CD4-positive, alpha-beta T cell (primary cell): ENCODE results near the gene RPS16. TPM values are rescaled to one million over a fixed set of nuclear protein-coding genes. Genes with fewer than 3 reads are reported as not detected.

Source experiments
- ATAC-seq: fragments of 200-7000 bp; cut with Tn5 transposase; one replicate; pipeline ENCODE4 v1.10.0; 2022; ENCODE audit warnings: mild to moderate bottlenecking; ENCODE audit not compliant: poor library complexity
- CTCF ChIA-PET: fragments of 350-600 bp; sonication (Branson Sonifier 250); formaldehyde crosslinking; loops from one replicate; lab custom pipeline; 2021; ENCODE audit warnings: antibody characterized with exemption, inconsistent platforms; lab: Charles Lee
- POLR2A ChIA-PET: fragments of 350-600 bp; sonication (Branson Sonifier 250); formaldehyde crosslinking; loops from one replicate; lab custom pipeline; 2021; ENCODE audit warnings: antibody characterized with exemption, inconsistent platforms; lab: Charles Lee
- DNase-seq, 14 experiments: peaks; one replicate each; pipeline ENCODE4 v3.0.0-alpha.2; 2013 to 2020; ENCODE audit warnings: mixed read lengths in 2 of 14
- H3K27ac ChIP-seq, 2 donors: one replicate each; pipeline versions ENCODE4 v1.5.1 to v1.7.0; 2013; ENCODE audit warnings: low read length in 2 of 2, low read depth in 1 of 2, mild to moderate bottlenecking in 1 of 2
- H3K27me3 ChIP-seq, 2 experiments: 1 replicate in 1 of 2; 2 replicates in 1 of 2; pipeline versions ENCODE4 v1.6.1 to v1.7.0; 2013; ENCODE audit warnings: low read length in 2 of 2, control low read depth in 1 of 2, mild to moderate bottlenecking in 1 of 2, moderate library complexity in 1 of 2; ENCODE audit not compliant: insufficient read depth in 2 of 2, control insufficient read depth in 1 of 2
- H3K36me3 ChIP-seq: one replicate; pipeline ENCODE4 v1.6.1; 2013; ENCODE audit warnings: low read length, control low read depth; ENCODE audit not compliant: insufficient read depth
- H3K4me1 ChIP-seq: one replicate; pipeline ENCODE4 v1.6.1; 2013; ENCODE audit warnings: low read length, control low read depth; ENCODE audit not compliant: insufficient read depth
- H3K4me3 ChIP-seq: one replicate; pipeline ENCODE4 v1.5.1; 2013; ENCODE audit warnings: mild to moderate bottlenecking, low read length, moderate library complexity
- H3K9me3 ChIP-seq, 2 experiments: 1 replicate in 1 of 2; 2 replicates in 1 of 2; pipeline versions ENCODE4 v1.6.1 to v1.7.0; 2013; ENCODE audit warnings: low read length in 2 of 2, mild to moderate bottlenecking in 2 of 2, control low read depth in 1 of 2, moderate library complexity in 1 of 2; ENCODE audit not compliant: control insufficient read depth in 1 of 2, insufficient read depth in 1 of 2
- H3K27ac Mint-ChIP-seq: one replicate; pipeline ENCODE4 v1.8.0; 2020; ENCODE audit warnings: mixed read lengths
- H3K27me3 Mint-ChIP-seq: one replicate; pipeline ENCODE4 v1.8.0; 2021; ENCODE audit warnings: mixed read lengths
- H3K36me3 Mint-ChIP-seq: one replicate; pipeline ENCODE4 v1.8.0; 2021; ENCODE audit warnings: low read depth, mixed read lengths
- H3K4me1 Mint-ChIP-seq: one replicate; pipeline ENCODE4 v1.8.0; 2021; ENCODE audit warnings: low read depth, mixed read lengths
- H3K4me3 Mint-ChIP-seq: one replicate; pipeline ENCODE4 v1.8.0; 2020; ENCODE audit warnings: mild to moderate bottlenecking, mixed read lengths
- H3K9me3 Mint-ChIP-seq: one replicate; pipeline ENCODE4 v1.8.0; 2020; ENCODE audit warnings: mixed read lengths
- CTCF ChIP-seq: fragments of 200-600 bp; IDR thresholded peaks from one replicate; pipeline ENCODE4 v1.8.0; 2022; ENCODE audit warnings: antibody characterized with exemption, mild to moderate bottlenecking
- intact Hi-C, 2 experiments: fragments of 100-400 bp; cut with DNase I in 1 of 2; cut with micrococcal nuclease in 1 of 2; formaldehyde crosslinking; loops; one replicate each; pipeline versions ENCODE4 v1.15.1 to v1.9.0; 2023 to 2025; cut with DNase I, micrococcal nuclease
- total RNA-seq, 174 experiments: library from RNA in 2 of 174; stranded (reverse) in 2 of 174; gene quantifications; one replicate each; pipeline ENCODE4 v1.2.3 and lab custom pipeline; 2021 to 2026

The RPS16 gene
- total RNA-seq, 2 experiments from 2014 or later = 4,625 to 4,839 TPM

GRCh38 chr19:39399668-39400050 is 36.1 kb downstream of the RPS16 start:
- Histone ChIP-seq H3K9me3 (no peaks in the 10 kb centered on the region), H3K4me1 (peaks cover 75% of the 10 kb centered on the region), H3K27me3 (no peaks in the 10 kb centered on the region), H3K27ac (peak overlapping the region in 1 of 2 donors; percentile 100), H3K4me3 (no peak overlapping the region), H3K36me3 (peaks cover 28% of the 10 kb centered on the region)
- Mint-ChIP-seq H3K9me3 (no peaks in the 10 kb centered on the region), H3K4me1 (peaks cover 51% of the 10 kb centered on the region), H3K27ac (peak overlapping the region; percentile 98), H3K36me3 (peaks cover 41% of the 10 kb centered on the region), H3K27me3 (no peaks in the 10 kb centered on the region), H3K4me3 (peak overlapping the region; percentile 74)
- intact Hi-C loops = loop anchor here in 1 of 2 experiments (5.0 kb wide), 1 partner anchor 133 kb away; the partner anchor contains the start of gene EID2B
- ATAC-seq (no peak), DNase-seq (no peak)
- no peak for TF ChIP-seq CTCF
- POLR2A ChIA-PET = interaction anchor here (0.7 to 5.5 kb wide), 3 partner anchors 8 to 12 kb away, joined by 3 to 126 read pairs (median 112); partner anchors contain the start of genes PLEKHG2 and ZFP36
- CTCF ChIA-PET = interaction anchor here (1.0 to 4.2 kb wide), 2 partner anchors 12 to 57 kb away, joined by 3 to 102 read pairs; partner anchors contain the start of genes PLEKHG2 and SAMD4B

DNA sequence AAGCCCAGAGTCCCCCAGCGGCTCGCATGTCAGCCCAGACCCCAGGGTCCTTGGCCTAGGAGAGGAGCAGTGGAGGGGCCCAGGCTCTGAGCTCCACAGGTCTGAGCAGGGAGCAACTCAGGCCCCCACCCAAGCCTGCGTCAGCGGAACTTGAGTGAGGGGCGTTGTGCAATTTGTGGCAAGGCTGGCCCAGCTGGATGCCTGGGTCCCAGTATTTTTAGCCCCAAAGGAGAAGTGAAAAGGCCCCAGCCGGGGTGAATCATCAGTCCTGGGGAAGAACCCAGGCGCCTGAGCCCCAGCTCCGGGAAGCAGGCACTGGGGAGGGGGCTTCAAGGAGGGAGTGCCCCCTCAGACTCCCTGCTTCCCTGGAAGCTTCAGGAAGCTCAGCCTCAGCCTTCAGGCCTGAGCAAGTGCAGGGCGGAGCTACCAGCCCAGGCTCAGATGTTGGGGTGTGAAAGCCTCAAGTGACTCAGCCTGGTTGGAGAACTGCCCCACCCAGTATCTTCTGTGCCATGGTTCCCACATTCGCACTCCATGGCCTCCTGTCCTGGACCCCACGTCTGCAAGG is 37.4 kb downstream of the RPS16 start:
- POLR2A ChIA-PET = interaction anchor here (0.8 to 5.3 kb wide), 10 partner anchors 9 to 104 kb away, joined by 3 to 126 read pairs (median 4); partner anchors contain the start of genes GMFG, PLEKHG2, RPS16 and SAMD4B
- H3K4me3 ChIP-seq = peak overlapping the region; percentile 31
- Mint-ChIP-seq H3K9me3 (no peaks in the 10 kb centered on the region), H3K27me3 (no peaks in the 10 kb centered on the region), H3K4me1 (peaks cover 53% of the 10 kb centered on the region), H3K4me3 (no peak overlapping the region), H3K27ac (peak overlapping the region; percentile 98), H3K36me3 (peaks cover 50% of the 10 kb centered on the region)
- ATAC-seq = no peak
- H3K27me3 ChIP-seq = no peaks in the 10 kb centered on the region
- no peak for TF ChIP-seq CTCF
- intact Hi-C loops = loop anchor here in 1 of 2 experiments (1.0 to 5.0 kb wide), 2 partner anchors 134 to 274 kb away; partner anchors contain the start of gene EID2B
- H3K4me1 ChIP-seq = peaks cover 71% of the 10 kb centered on the region
- H3K9me3 ChIP-seq = no peaks in the 10 kb centered on the region
- peaks cover 36% of the 10 kb centered on the region for H3K36me3 ChIP-seq
- DNase-seq = peak in 10 of 14 experiments; percentile 28 to 86 (median 54)
- CTCF ChIA-PET = interaction anchor here (0.9 to 4.2 kb wide), 12 partner anchors 9 to 135 kb away, joined by 3 to 102 read pairs (median 6); partner anchors contain the start of genes EID2B, GMFG, PLEKHG2 and RPS16
- peak overlapping the region; percentile 90 to 100 for H3K27ac ChIP-seq

- Mint-ChIP-seq H3K4me3 (peak overlapping the region; percentile 63), H3K27ac (peak overlapping the region; percentile 98), H3K27me3 (no peaks in the 10 kb centered on the region), H3K9me3 (no peaks in the 10 kb centered on the region), H3K36me3 (peaks cover 53% of the 10 kb centered on the region), H3K4me1 (peaks cover 54% of the 10 kb centered on the region)
- Histone ChIP-seq H3K4me3 (peak overlapping the region; percentile 31), H3K36me3 (peaks cover 41% of the 10 kb centered on the region), H3K9me3 (no peaks in the 10 kb centered on the region), H3K27ac (peak overlapping the region; percentile 90 to 100), H3K4me1 (peaks cover 68% of the 10 kb centered on the region), H3K27me3 (no peaks in the 10 kb centered on the region)
- DNase-seq = peak; percentile 87 to 98 (median 94)
- TF ChIP-seq CTCF = peak; percentile 91
- peak; percentile 43 for ATAC-seq
- POLR2A ChIA-PET = interaction anchor here (0.8 to 5.3 kb wide), 9 partner anchors 10 to 105 kb away, joined by 3 to 126 read pairs (median 5); partner anchors contain the start of genes GMFG, PLEKHG2, RPS16 and SAMD4B
- intact Hi-C loops = loop anchor here (1.0 to 5.0 kb wide), 4 partner anchors 14 to 275 kb away; partner anchors contain the start of genes EID2B (in 1 of the 2) and PLEKHG2 (in 1 of the 2)
- CTCF ChIA-PET = interaction anchor here (0.9 to 4.2 kb wide), 13 partner anchors 10 to 135 kb away, joined by 3 to 102 read pairs (median 6); partner anchors contain the start of genes EID2B, GMFG, PLEKHG2 and RPS16
Observed at GRCh38 chr19:39397360-39398296, 38.1 kb downstream of the RPS16 start.
